GM19455 (cell line): ENCODE results near the gene NSUN5.
"Not testable (repeated sequence)": the region's sequence is repeated elsewhere in the genome, so short reads cannot be mapped to it uniquely, and the experiment has no call there.

Source experiments
- ATAC-seq: cut with Tn5 transposase; IDR thresholded peaks from one replicate; pipeline ENCODE4 v1.9.1; 2021; ENCODE audit not compliant: unreplicated experiment

The NSUN5 gene

GRCh38 chr7:73297706-73298105 is 10.9 kb downstream of the NSUN5 start:
- ATAC-seq = not testable (repeated sequence)

- not testable (repeated sequence) for ATAC-seq
Measured at GRCh38 chr7:73297235-73297634, 11.4 kb downstream of the NSUN5 start.

GRCh38 chr7:73277210-73277609 is 31.4 kb downstream of the NSUN5 start:
- ATAC-seq = not testable (repeated sequence)

GRCh38 chr7:73267813-73268212 is 40.8 kb downstream of the NSUN5 start:
- not testable (repeated sequence) for ATAC-seq

- peak; percentile 73 for ATAC-seq
Measured at GRCh38 chr7:73266719-73267368, 41.8 kb downstream of the NSUN5 start.

GRCh38 chr7:73262416-73262815 is 46.2 kb downstream of the NSUN5 start:
- ATAC-seq = not testable (repeated sequence)
